ENCODE data around the gene IVD. TPM values are rescaled to one million over a fixed set of nuclear protein-coding genes. Genes with fewer than 3 reads are reported as not detected.

Gene IVD
- total and polyA plus RNA-seq, 2 of the 8 experiments (the other 6 are each of a cell fraction or from before 2014, with no cell fraction given): 55.2 to 78.8 TPM

- WGBS, 2 experiments (ENCODE audit: extremely low coverage in 1 of 2, insufficient coverage in 1 of 2, insufficient read length in 1 of 2, insufficient replicate concordance in 2 of 2, low coverage in 1 of 2, low lambda C conversion rate in 2 of 2, missing lambda C conversion rate in 1 of 2): 77% methylated on average over 3 of the region's 3 CpGs; no CpG with 5 or more reads in 1 of the 2 experiments
- ChIA-PET POLR2A (ENCODE audit: partially characterized antibody) (interaction anchor here (1.3 to 2.8 kb wide), 7 partner anchors 15 to 110 kb away, joined by 3 to 21 read pairs (median 5); partner anchors contain the start of genes CHST14 and IVD), CTCF (ENCODE audit: partially characterized antibody) (interaction anchor here (0.8 to 3.7 kb wide), 9 partner anchors 9 to 94 kb away, joined by 3 to 24 read pairs (median 4); no protein-coding TSS in a partner anchor)
- no peak overlapping the region for H4K91ac ChIP-seq (replicated peaks; ENCODE audit: insufficient read length, low read length)
- no peak overlapping the region for H3K27ac ChIP-seq (ENCODE audit: low read depth, low read length)
- H3K4me1 ChIP-seq (replicated peaks in 1 of 4; ENCODE audit: control insufficient read depth in 3 of 4, insufficient read depth in 4 of 4, low read length in 3 of 4): peaks cover 22 to 33% (median 24%) of the 10 kb centered on the region in 4 experiments
- no peak overlapping the region for H2BK20ac ChIP-seq (ENCODE audit: low read length)
- TF ChIP-seq SIRT6 (IDR thresholded peaks at IDR 0.05; ENCODE audit: low read length): no peak
- TF ChIP-seq CHD2 (IDR thresholded peaks at IDR 0.05; ENCODE audit: low read length): no peak
- no peak overlapping the region for H3K14ac ChIP-seq (ENCODE audit: insufficient read length)
- H3K23me2 ChIP-seq (ENCODE audit: low read depth, low read length): peaks cover 5% of the 10 kb centered on the region
- no peak overlapping the region for H2AFZ ChIP-seq (ENCODE audit: low read length)
- H3K9me3 ChIP-seq (ENCODE audit: insufficient read depth in 2 of 2, low read depth in 1 of 2, low read length in 1 of 2): no peaks in the 10 kb centered on the region
- peak overlapping the region; percentile 36 to 61; a peak in 2 of 4 replicates for H3K4me2 ChIP-seq (ENCODE audit: insufficient read depth in 1 of 2, low read depth in 2 of 2, low read length in 2 of 2)
- H3K79me1 ChIP-seq (ENCODE audit: low read depth, low read length): peaks cover 13% of the 10 kb centered on the region; the same call in 1 of the 2 replicates
- no peak overlapping the region for H2BK120ac ChIP-seq (replicated peaks; ENCODE audit: low read depth, low read length)
- peaks cover 39% of the 10 kb centered on the region in 2 experiments for H4K20me1 ChIP-seq (replicated peaks in 1 of 2; ENCODE audit: control insufficient read depth in 1 of 2, insufficient read depth in 2 of 2, low read length in 2 of 2)
- H3K4ac ChIP-seq (replicated peaks; ENCODE audit: insufficient read length, low read depth, low read length): no peak overlapping the region
- 0 out of 7 replicates have a peak overlapping the region, but pooled peaks of 1 of the 4 experiments have one; percentile 6 for H3K9ac ChIP-seq (replicated peaks in 1 of 4; ENCODE audit: extremely low read depth in 1 of 4, low read depth in 3 of 4, low read length in 3 of 4)
- DNase-seq (ENCODE audit: low read depth in 1 of 2, low spot score in 2 of 2): no peak
- no peak overlapping the region for H3K56ac ChIP-seq (replicated peaks; ENCODE audit: insufficient read length, low read depth, low read length)
- no peak overlapping the region for H4K8ac ChIP-seq (ENCODE audit: extremely low read depth, insufficient read depth, low read length)
- no peak overlapping the region for H3K23ac ChIP-seq (ENCODE audit: insufficient read length)
- H3K4me3 ChIP-seq (ENCODE audit: extremely low read depth in 1 of 4, insufficient read depth in 2 of 4, low read depth in 3 of 4, low read length in 4 of 4): no peak overlapping the region; a peak in 1 of 8 replicates
- H3K27me3 ChIP-seq (replicated peaks in 1 of 4; ENCODE audit: control insufficient read depth in 3 of 4, extremely low read depth in 1 of 4, insufficient read depth in 3 of 4, low read length in 3 of 4): peaks cover 0 to under 1% (median 0%) of the 10 kb centered on the region in 4 experiments; a peak in 1 of 7 replicates
- peak overlapping the region; percentile 8; the same call in 1 of the 2 replicates for H2BK15ac ChIP-seq (ENCODE audit: low read length)
- no peak overlapping the region for H2AK5ac ChIP-seq (ENCODE audit: low read depth, low read length)
- no peak for FAIRE-seq
- H3K18ac ChIP-seq (ENCODE audit: extremely low read depth, low read length): no peak overlapping the region
- H2BK5ac ChIP-seq (ENCODE audit: low read depth, low read length): no peak overlapping the region
- H2BK12ac ChIP-seq (ENCODE audit: low read depth, low read length): no peak overlapping the region
- H3K79me2 ChIP-seq (ENCODE audit: control insufficient read depth in 1 of 2, insufficient read depth in 2 of 2, low read length in 2 of 2): peaks cover 35 to 73% of the 10 kb centered on the region in 2 experiments
- 0 out of 8 replicates have a peak, but pooled peaks cover 0 to 2% (median 0%) of the 10 kb centered on the region in 4 experiments for H3K36me3 ChIP-seq (ENCODE audit: control insufficient read depth in 2 of 4, insufficient read depth in 4 of 4, low read length in 3 of 4)
- H4K5ac ChIP-seq (ENCODE audit: insufficient read length, low read depth, low read length): no peak overlapping the region
Measured at GRCh38 chr15:40443846-40444245, 38.3 kb downstream of the IVD start.
